Stimulated activated CD4-positive, alpha-beta T cell treated with anti-CD3 and anti-CD28 coated beads, Interleukin-15, amount 100 ng/mL, for 24 hours (primary cell): Measurements from ENCODE around the gene PPME1.
"Not testable (repeated sequence)": the region's sequence is repeated elsewhere in the genome, so short reads cannot be mapped to it uniquely, and the experiment has no call there.

Experiments
- DNase-seq: peaks from one replicate; pipeline ENCODE4 v3.0.0-alpha.2; 2020

The PPME1 gene

GRCh38 chr11:74170694-74171629 lies at the start of gene PPME1, which contains the start of gene C2CD3:
Gene PPME1, plus strand, starts transcription at chr11:74171289. Its CDS starts 133 bp downstream, at chr11:74171422.
Gene C2CD3, minus strand, starts transcription at chr11:74171002. Its CDS starts 210 bp downstream, at chr11:74170792.
- DNase-seq, result peak; percentile 98

DNA sequence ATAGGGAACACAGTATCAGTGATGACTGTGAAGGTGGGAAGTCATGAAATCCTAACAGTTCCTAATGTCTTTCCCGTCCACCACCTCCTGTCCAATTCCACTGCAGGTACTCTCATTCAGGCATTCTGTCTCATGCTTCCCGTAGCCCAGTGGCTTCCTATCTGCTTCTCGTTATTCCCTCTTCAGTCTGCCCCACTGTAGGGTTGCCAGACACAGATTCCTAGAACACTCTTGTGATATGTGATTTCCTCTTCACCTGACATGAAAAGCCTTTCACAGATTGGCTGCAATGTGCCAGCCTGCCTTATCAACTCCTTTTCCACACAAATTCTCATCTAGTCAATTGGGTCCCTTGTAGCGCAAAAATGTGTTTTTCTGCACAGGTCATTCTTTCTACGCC lies 49.3 kb upstream of the PPME1 start:
- DNase-seq, result no peak

DNA sequence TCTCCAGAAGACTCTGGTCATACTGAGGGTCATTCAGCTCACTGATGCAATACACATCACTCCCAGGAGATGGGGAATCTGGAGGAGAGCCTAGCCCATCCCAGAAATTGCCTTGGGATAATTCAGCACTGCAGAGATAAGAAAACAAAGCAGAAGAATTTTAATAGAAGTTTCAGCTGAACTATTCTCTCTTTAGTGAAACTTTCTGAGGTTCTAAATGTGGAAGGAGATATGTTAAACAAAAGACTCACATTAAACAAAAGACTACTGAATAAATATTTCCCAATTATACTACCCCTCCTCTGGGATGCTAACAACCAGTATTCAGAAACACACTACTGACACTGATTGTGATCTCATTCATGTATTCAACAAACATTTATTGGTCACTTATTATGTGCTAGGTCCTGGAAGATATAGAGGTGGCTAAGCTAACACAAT lies 48.1 kb upstream of the PPME1 start:
- no peak for DNase-seq

DNA sequence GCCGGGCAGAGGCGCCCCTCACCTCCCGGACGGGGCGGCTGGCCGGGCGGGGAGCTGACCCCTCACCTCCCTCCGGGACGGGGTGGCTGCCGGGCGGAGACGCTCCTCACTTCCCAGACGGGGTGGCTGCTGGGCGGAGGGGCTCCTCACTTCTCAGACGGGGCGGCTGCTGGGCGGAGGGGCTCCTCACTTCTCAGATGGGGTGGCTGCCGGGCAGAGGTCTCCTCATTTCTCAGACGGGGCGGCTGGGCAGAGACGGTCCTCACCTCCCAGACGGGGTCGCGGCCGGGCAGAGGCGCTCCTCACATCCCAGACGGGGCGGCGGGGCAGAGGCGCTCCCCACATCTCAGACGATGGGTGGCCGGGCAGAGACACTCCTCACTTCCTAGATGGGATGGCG lies 42.0 kb upstream of the PPME1 start:
- DNase-seq, result not testable (repeated sequence)

- no peak for DNase-seq
These were observed 38.3 kb upstream of the PPME1 start for GRCh38 chr11:74132833-74133232.

DNA sequence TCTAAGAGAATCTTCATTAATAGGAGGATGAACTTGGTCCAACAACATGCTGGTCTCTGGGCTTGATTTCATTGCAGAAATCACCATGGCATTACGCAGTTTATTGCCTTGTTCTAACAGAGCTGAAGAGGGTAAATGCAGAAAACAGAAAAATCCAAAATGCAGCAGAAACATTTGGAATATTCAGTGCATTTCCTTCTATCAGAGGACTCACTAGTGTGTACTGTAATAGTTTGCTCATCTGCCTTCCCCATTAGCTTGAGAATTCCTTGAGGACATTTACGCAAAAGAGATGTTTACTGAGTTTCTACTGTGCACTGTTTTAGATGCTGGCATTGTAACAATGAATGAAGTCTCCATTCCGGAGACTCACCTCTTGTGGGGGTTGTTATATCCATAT lies 37.7 kb upstream of the PPME1 start:
- no peak for DNase-seq

DNA sequence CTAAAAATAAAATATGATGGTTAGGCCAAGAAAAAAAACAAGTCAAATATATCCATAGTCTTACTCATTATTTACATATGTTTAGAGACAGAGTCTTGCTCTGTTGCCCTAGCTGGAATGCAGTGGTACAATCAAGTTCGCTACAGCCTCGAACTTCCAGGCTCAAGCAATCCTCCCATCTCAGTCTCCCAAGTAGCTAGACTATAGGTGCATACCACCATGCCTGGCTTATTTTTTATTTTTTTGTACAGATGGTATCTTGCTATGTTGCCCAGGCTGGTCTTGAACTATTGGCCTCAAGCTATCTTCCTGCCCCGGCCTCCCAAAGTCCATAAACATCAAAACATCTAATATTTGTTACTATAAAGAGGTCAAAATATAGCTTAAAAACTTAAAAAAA lies 36.4 kb upstream of the PPME1 start:
- DNase-seq, result no peak

DNA sequence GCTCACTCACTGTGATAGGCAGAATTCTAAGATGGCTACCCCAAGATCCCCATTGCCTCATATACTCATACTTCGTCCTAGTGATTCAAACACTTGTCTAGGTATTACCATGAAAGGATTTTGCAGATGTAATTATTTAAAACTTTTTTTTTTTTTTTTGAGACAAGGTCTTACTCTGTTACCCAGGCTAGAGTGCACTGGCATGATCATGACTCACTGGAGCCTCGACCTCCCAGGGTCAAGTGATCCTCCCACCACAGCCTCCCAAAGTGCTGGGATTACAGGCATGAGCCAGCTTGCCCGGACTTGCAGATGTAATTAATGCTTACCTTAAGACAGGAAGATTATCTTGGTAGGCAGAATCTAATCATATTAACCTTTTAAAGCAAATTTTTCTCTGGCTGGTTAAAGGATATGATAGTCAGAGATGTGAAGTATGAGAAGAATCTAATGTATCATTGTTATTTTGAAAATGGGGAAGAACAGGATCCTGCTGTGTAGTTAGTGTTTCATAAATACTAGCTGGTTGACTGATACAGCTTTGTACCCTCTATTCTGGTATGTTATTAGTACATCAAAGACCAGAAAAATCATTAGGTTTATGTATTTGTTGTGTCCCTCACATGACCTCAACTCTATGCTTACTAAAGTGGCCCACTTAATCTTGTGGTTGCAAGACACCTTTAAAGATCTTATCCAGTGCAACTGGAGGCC lies 35.8 kb upstream of the PPME1 start:
- no peak for DNase-seq

- no peak for DNase-seq
These were observed 33.1 kb upstream of the PPME1 start for GRCh38 chr11:74138021-74138420.

DNA sequence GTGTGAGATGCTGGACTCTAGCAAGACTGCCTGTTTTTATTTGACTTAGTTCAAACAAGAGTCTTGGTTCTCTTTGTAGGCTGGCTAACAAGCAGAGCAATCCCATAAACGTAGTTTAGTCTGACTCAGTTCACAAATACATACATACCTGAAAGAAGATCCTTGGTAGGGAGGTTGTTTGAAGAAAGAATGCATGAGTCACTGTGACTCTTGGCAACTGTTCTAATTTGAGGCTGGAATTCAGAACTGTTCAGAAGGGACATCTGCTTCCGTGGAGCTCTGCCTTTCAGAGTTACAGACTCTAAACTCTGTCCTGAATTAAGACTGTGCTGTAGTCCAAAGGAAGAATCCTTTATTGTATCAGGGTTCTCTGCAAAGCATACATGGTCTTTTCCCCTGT lies 32.5 kb upstream of the PPME1 start:
- no peak for DNase-seq

DNA sequence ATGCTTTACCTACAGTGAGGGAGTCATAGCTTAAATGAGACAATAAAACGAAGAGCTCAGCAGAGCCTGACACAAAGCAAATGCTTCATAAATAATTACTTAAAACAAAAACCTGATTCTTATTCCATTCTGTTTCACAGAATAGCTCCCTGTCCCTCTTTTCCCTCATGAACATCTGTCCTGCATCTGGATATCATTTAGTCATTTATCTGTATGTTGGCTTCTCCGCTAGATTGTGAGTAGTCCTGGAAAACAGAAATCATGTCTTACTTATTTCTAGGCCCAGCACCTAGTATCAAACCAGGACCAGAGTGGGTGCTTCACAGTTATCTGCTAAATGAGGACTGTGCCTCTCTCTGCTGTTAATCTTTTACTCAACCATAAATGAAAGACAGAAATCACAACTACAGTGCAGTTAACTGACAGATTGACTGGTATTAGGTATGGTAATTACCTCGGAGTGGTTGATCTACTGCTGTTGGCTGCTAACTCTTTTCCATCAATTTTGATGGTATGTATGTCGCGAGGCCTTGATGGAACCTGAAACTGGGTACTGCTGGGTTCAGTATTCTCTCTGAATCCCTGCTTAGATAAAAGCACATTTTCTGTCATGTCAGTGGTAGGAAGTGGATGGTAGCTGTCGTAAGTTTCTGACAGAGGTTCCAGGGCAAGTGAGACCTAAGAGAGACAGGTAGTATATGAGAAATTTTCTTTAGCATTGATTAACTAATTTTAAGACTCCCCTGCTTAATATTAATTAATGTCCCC lies 31.8 kb upstream of the PPME1 start:
- DNase-seq, result no peak

DNA sequence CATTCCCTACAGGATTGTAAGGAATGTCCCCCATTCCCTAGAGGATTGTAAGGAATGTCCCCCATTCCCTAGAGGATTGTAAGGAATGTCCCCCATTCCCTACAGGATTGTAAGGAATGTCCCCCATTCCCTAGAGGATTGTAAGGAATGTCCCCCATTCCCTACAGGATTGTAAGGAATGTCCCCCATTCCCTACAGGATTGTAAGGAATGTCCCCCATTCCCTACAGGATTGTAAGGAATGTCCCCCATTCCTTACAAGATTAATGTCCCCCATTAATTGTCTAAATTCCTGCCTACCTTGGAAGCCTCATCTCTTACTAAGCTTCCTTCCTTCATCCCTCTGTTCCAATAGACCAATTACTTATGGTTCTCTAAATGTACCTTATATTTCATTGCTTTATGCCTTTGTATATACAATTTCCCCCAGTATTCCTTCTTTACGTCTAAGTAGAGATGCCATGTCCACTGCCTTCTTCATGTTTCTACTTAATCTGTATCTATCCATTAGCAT lies 31.1 kb upstream of the PPME1 start:
- DNase-seq, result not testable (repeated sequence)

- no peak for DNase-seq
These were observed 29.8 kb upstream of the PPME1 start for GRCh38 chr11:74141241-74141695.

- DNase-seq, result no peak
These were observed 29.2 kb upstream of the PPME1 start for GRCh38 chr11:74141908-74142307.

- DNase-seq, result no peak
These were observed 28.5 kb upstream of the PPME1 start for GRCh38 chr11:74142624-74143023.

GRCh38 chr11:74144592-74144991 lies 26.5 kb upstream of the PPME1 start:
- no peak for DNase-seq

GRCh38 chr11:74147199-74147929 lies 23.7 kb upstream of the PPME1 start:
- DNase-seq, result no peak

GRCh38 chr11:74153224-74153623 lies 17.9 kb upstream of the PPME1 start:
- no peak for DNase-seq

- no peak for DNase-seq
These were observed 16.3 kb upstream of the PPME1 start for GRCh38 chr11:74154620-74155281.

DNA sequence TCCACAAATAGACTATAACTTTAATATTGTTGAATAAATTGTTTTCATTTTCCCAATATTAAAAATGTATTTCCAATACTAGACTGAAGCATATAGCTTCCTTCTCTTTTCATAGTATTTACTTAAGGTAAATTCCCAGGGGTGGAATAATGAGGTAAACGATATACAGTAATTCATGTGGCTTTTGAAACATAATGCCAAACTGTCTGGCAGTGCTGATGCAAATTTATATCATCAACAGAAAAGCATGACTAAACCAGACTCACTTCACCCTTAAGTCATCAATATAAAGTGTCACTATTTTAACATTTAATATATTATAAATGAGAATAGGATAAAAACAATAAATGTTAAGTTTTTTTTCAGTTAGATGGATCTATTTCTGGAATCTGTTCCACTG lies 13.9 kb upstream of the PPME1 start:
- DNase-seq, result no peak

DNA sequence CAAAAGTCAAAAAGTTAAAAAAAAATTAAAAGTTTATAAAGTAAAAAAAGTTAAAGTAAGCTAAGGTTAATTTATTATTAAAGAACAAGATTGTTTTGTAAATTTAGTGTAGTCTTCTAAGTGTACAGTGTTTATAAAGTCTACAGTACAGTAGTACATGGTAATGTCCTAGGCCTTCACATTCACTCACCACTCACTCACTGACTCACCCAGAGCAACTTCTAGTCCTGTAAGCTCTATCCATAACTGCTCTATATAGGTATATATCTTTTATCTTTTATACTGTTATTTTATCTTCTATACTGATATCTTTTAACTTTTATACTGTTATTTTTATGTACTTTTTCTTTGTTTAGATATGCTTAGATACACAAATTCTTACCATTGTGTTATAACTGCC lies 11.4 kb upstream of the PPME1 start:
- DNase-seq, result no peak
